WTC11 (cell line): ENCODE data around the gene PDLIM7. TPM values are rescaled to one million over a fixed set of nuclear protein-coding genes. Genes with fewer than 3 reads are reported as not detected.

Source experiments
- ATAC-seq: fragments of 200-7000 bp; cut with Tn5 transposase; 2 replicates; pipeline ENCODE4 v1.10.0; 2021; ENCODE audit warnings: mild to moderate bottlenecking, moderate library complexity
- CTCF ChIA-PET: fragments of 300-600 bp; sonication (Branson Sonifier 250); formaldehyde crosslinking; loops from one replicate; lab custom pipeline; 2021; ENCODE audit warnings: antibody characterized with exemption; lab: Charles Lee
- POLR2A ChIA-PET: fragments of 350-600 bp; sonication (Branson Sonifier 250); formaldehyde crosslinking; loops from one replicate; lab custom pipeline; 2021; ENCODE audit warnings: antibody characterized with exemption; lab: Charles Lee
- DNase-seq: peaks from one replicate; pipeline ENCODE4 v3.0.0; 2021; ENCODE audit warnings: low spot score
- H3K27ac Mint-ChIP-seq: 2 replicates; pipeline ENCODE4 v1.8.0; 2021; ENCODE audit warnings: mixed read lengths
- H3K27me3 Mint-ChIP-seq: 2 replicates; pipeline ENCODE4 v1.8.0; 2021; ENCODE audit warnings: low read depth, mild to moderate bottlenecking, moderate library complexity, mixed read lengths
- H3K36me3 Mint-ChIP-seq: 2 replicates; pipeline ENCODE4 v1.8.0; 2021; ENCODE audit warnings: mixed read lengths
- H3K4me1 Mint-ChIP-seq: 2 replicates; pipeline ENCODE4 v1.8.0; 2022; ENCODE audit warnings: mixed read lengths
- H3K4me3 Mint-ChIP-seq: 2 replicates; pipeline ENCODE4 v1.8.0; 2021; ENCODE audit warnings: mild to moderate bottlenecking, moderate library complexity, mixed read lengths
- H3K9me3 Mint-ChIP-seq: 2 replicates; pipeline ENCODE4 v1.8.0; 2021; ENCODE audit warnings: mixed read lengths
- FOXP1 ChIP-seq: sonication (generic); formaldehyde crosslinking; IDR thresholded peaks from 2 replicates; pipeline ENCODE4 v1.8.0; 2022; ENCODE audit warnings: missing genetic modification reagents, mild to moderate bottlenecking, moderate library complexity, borderline replicate concordance
- KAT7 ChIP-seq: sonication (generic); formaldehyde crosslinking; IDR thresholded peaks from 2 replicates; pipeline ENCODE4 v1.8.1; 2023; ENCODE audit warnings: missing genetic modification reagents, mild to moderate bottlenecking, borderline replicate concordance
- NFYB ChIP-seq: sonication (generic); formaldehyde crosslinking; conservative IDR thresholded peaks from 2 replicates; pipeline ENCODE4 v1.8.0; 2022; ENCODE audit warnings: low read depth, missing genetic modification reagents
- SP1 ChIP-seq: sonication (generic); formaldehyde crosslinking; conservative IDR thresholded peaks from 2 replicates; pipeline ENCODE4 v1.8.1; 2022; ENCODE audit warnings: missing genetic modification reagents
- ZBTB21 ChIP-seq: sonication (generic); formaldehyde crosslinking; IDR thresholded peaks from 2 replicates; pipeline ENCODE4 v1.8.1; 2023; ENCODE audit warnings: mild to moderate bottlenecking, missing genetic modification reagents, borderline replicate concordance
- ZNF317 ChIP-seq: sonication (generic); formaldehyde crosslinking; IDR thresholded peaks from 2 replicates; pipeline ENCODE4 v1.8.1; 2023; ENCODE audit warnings: low read depth, mild to moderate bottlenecking, moderate library complexity, missing genetic modification reagents, borderline replicate concordance
- total RNA-seq: library from RNA; stranded (reverse); gene quantifications from 3 replicates; pipeline ENCODE4 v1.2.3, GENCODE V29; 2021
- TF ChIP-seq, protein P1 (sequence below): sonication (generic); formaldehyde crosslinking; IDR thresholded peaks from 2 replicates; pipeline ENCODE4 v1.8.0; 2023; ENCODE audit warnings: missing genetic modification reagents, mild to moderate bottlenecking, borderline replicate concordance
- TF ChIP-seq, protein P2 (sequence below): sonication (generic); formaldehyde crosslinking; IDR thresholded peaks from 2 replicates; pipeline ENCODE4 v1.8.0; 2022; ENCODE audit warnings: mild to moderate bottlenecking, missing genetic modification reagents
- TF ChIP-seq, protein P3 (sequence below): fragments of 250-450 bp; sonication (Bioruptor Pico); IDR thresholded peaks from 2 replicates; pipeline ENCODE4 v2.1.2; 2022; ENCODE audit warnings: mild to moderate bottlenecking, moderate library complexity

PDLIM7 gene
- total RNA-seq, 1 experiment from 2014 or later: 142 TPM

DNA sequence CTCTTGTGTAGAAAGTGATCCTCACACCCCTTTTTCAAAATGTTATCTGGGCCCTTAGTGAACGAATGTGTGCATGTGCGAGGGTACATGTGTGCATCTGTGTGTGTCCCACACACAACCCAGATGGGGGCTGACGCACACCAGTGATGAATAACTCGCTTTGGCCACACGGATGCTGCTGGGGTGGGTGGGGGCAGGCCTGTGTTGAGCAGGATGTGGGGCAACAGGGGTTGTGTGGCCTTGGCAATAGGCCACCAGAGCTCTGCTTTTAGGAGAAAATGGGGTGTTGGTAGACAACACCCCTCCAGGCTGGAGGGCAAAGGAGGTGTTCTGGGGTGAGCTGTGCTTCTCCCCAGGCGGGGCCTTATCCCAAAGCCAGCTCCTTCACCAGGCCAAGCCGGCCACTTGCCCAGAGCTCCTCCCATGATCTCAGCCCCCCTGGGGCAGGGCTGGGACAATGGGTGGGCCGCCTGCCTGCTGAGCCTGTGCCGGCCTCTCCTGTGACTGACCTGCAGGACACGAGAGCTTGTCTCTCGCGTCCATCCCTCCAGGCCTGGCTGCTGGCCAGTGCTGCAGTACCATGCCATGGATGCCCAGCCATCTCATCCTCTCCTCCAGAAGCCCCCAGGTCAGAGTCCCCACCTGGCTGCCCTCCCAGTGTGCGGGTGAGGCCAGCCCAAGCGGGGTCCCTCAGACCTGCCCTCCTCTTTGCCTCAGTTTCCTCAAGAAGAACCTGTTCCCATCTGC lies 25.6 kb downstream of the PDLIM7 start:
- no peaks in the 10 kb centered on the region for H3K9me3 Mint-ChIP-seq
- no peak for DNase-seq
- peak overlapping the region; percentile 83 for H3K27ac Mint-ChIP-seq
- POLR2A ChIA-PET: interaction anchor here (0.6 to 6.0 kb wide), 8 partner anchors 8 to 845 kb away, joined by 3 to 53 read pairs (median 6); partner anchors contain the start of gene PDLIM7
- H3K4me1 Mint-ChIP-seq: peaks cover 55% of the 10 kb centered on the region
- peak overlapping the region; percentile 76 for H3K4me3 Mint-ChIP-seq
- TF ChIP-seq, protein P1, sequence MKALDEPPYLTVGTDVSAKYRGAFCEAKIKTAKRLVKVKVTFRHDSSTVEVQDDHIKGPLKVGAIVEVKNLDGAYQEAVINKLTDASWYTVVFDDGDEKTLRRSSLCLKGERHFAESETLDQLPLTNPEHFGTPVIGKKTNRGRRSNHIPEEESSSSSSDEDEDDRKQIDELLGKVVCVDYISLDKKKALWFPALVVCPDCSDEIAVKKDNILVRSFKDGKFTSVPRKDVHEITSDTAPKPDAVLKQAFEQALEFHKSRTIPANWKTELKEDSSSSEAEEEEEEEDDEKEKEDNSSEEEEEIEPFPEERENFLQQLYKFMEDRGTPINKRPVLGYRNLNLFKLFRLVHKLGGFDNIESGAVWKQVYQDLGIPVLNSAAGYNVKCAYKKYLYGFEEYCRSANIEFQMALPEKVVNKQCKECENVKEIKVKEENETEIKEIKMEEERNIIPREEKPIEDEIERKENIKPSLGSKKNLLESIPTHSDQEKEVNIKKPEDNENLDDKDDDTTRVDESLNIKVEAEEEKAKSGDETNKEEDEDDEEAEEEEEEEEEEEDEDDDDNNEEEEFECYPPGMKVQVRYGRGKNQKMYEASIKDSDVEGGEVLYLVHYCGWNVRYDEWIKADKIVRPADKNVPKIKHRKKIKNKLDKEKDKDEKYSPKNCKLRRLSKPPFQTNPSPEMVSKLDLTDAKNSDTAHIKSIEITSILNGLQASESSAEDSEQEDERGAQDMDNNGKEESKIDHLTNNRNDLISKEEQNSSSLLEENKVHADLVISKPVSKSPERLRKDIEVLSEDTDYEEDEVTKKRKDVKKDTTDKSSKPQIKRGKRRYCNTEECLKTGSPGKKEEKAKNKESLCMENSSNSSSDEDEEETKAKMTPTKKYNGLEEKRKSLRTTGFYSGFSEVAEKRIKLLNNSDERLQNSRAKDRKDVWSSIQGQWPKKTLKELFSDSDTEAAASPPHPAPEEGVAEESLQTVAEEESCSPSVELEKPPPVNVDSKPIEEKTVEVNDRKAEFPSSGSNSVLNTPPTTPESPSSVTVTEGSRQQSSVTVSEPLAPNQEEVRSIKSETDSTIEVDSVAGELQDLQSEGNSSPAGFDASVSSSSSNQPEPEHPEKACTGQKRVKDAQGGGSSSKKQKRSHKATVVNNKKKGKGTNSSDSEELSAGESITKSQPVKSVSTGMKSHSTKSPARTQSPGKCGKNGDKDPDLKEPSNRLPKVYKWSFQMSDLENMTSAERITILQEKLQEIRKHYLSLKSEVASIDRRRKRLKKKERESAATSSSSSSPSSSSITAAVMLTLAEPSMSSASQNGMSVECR: no peak
- TF ChIP-seq SP1 (CRISPR knock-in tag): 0 out of 2 replicates have a peak, but pooled peaks have one; percentile 3
- TF ChIP-seq ZBTB21: no peak
- TF ChIP-seq NFYB (CRISPR knock-in tag): 0 out of 2 replicates have a peak, but pooled peaks have one; percentile 17
- TF ChIP-seq, protein P2, sequence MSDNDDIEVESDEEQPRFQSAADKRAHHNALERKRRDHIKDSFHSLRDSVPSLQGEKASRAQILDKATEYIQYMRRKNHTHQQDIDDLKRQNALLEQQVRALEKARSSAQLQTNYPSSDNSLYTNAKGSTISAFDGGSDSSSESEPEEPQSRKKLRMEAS (CRISPR knock-in tag): no peak
- TF ChIP-seq KAT7 (CRISPR knock-in tag): 0 out of 2 replicates have a peak, but pooled peaks have one; percentile 9
- TF ChIP-seq, protein P3, sequence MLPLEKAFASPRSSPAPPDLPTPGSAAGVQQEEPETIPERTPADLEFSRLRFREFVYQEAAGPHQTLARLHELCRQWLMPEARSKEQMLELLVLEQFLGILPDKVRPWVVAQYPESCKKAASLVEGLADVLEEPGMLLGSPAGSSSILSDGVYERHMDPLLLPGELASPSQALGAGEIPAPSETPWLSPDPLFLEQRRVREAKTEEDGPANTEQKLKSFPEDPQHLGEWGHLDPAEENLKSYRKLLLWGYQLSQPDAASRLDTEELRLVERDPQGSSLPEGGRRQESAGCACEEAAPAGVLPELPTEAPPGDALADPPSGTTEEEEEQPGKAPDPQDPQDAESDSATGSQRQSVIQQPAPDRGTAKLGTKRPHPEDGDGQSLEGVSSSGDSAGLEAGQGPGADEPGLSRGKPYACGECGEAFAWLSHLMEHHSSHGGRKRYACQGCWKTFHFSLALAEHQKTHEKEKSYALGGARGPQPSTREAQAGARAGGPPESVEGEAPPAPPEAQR (CRISPR knock-in tag): no peak
- TF ChIP-seq, all 79 proteins: peak for 3
- CTCF ChIA-PET: interaction anchor here (0.7 to 16.7 kb wide), 8 partner anchors 14 to 81 kb away, joined by 4 to 230 read pairs (median 9); partner anchors contain the start of gene PDLIM7
- ATAC-seq: no peak
- Mint-ChIP-seq H3K36me3 (peaks cover 25% of the 10 kb centered on the region), H3K27me3 (no peaks in the 10 kb centered on the region)

DNA sequence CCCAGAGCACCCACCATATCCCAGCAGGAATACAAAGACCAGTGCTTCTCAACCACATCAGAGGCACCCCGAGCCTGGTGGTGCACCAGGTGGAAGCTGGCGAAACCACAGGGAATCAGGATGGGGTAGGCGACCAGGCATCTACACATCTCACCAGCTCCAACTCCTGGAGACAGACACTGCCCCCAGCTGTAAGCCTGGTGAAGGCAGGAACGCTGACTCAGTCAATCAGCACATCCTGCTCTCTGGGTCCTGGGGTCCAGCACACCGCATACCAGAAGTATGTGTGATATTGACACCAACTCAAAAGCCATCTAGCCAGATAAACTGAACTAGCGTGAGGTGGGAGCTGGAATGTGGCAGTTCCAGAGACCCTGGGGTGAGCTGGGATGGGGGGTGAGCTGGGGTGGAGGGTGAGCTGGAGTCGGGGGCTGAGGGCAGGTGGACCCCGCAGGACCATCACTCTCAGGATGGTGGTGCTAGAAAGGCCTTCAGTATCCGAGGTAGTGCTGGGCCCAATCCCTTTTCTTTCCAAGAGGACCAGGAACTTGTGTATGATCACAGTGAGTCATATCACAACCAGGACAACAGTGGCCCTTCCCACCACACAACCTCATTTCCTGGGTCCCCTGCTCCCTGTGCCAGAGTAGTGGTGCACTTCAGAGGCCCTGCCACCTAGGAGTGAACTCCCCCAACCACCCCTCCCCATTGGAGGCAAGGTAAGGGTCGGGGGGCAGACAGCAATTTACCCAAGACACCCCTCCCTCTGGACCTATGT lies 26.5 kb downstream of the PDLIM7 start:
- ATAC-seq: no peak
- H3K4me3 Mint-ChIP-seq: peak overlapping the region; percentile 76
- peaks cover 2% of the 10 kb centered on the region for H3K9me3 Mint-ChIP-seq
- DNase-seq: no peak
- H3K36me3 Mint-ChIP-seq: peaks cover 33% of the 10 kb centered on the region
- POLR2A ChIA-PET: interaction anchor here (0.5 to 6.0 kb wide), 8 partner anchors 7 to 606 kb away, joined by 3 to 53 read pairs (median 6); partner anchors contain the start of gene PDLIM7
- TF ChIP-seq FOXP1 (CRISPR knock-in tag) (0 out of 2 replicates have a peak, but pooled peaks have one; percentile 47), SP1 (CRISPR knock-in tag) (no peak), ZBTB21 (no peak)
- CTCF ChIA-PET: interaction anchor here (0.6 to 16.7 kb wide), 5 partner anchors 13 to 66 kb away, joined by 3 to 230 read pairs (median 18); partner anchors contain the start of gene PDLIM7
- H3K27ac Mint-ChIP-seq: peak overlapping the region; percentile 87; the same call in 1 of the 2 replicates
- H3K27me3 Mint-ChIP-seq: no peaks in the 10 kb centered on the region
- peaks cover 48% of the 10 kb centered on the region for H3K4me1 Mint-ChIP-seq

DNA sequence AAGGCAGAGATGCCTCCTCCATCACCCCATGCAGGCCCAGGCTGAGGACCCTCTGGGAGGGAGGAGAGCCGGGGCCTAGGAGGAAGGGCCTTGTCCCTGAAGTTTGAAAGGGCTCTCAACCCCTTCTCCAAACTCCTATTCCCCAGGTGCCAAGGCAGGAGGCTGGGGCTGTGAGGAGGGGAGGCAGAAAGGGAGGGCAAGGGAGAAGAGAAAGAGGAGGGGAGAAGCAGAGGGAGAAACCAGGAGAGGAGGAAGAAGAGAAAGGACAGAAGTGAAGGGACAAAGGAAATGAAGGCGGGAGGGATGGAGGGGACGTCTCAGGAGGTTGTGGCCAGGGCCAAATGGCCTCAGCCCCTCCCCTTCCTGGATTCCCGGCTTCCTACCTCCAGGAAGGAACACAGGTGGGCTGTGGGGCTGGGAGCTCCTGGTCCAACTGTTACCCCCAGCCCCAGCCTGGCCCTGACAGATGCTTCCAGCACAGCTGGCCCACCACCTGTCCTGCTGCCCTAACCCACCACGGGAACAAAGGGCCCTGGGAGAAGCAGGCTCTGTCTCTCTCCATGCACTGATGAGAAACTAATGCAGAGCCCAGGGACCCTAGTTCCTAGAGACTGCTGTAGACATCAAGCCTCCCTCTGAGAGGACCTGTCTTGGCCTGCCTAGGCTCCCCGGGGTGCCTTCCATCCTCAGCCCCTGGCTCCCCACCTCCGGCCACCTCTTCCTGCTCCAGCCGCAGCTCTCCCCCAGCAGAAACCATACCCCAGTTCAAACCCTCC lies 27.5 kb downstream of the PDLIM7 start:
- Mint-ChIP-seq H3K27ac (peak overlapping the region; percentile 87), H3K4me3 (peak overlapping the region; percentile 42), H3K9me3 (peaks cover 10% of the 10 kb centered on the region), H3K4me1 (peaks cover 38% of the 10 kb centered on the region), H3K36me3 (peaks cover 43% of the 10 kb centered on the region), H3K27me3 (no peaks in the 10 kb centered on the region)
- TF ChIP-seq ZNF317 (CRISPR knock-in tag): no peak
- ATAC-seq: no peak
- ChIA-PET POLR2A (interaction anchor here (0.9 to 6.0 kb wide), 6 partner anchors 10 to 26 kb away, joined by 3 to 53 read pairs (median 4); partner anchors contain the start of gene PDLIM7), CTCF (interaction anchor here (1.0 to 16.7 kb wide), 8 partner anchors 12 to 99 kb away, joined by 3 to 230 read pairs (median 6); partner anchors contain the start of gene PDLIM7)
- DNase-seq: no peak
